ENCODE measurements around the gene KIAA0825. TPM values are rescaled to one million over a fixed set of nuclear protein-coding genes. Genes with fewer than 3 reads are reported as not detected.

KIAA0825 gene
- total RNA-seq, 4 donors from 2014 or later, result 2.5 to 9.3 (median 5.3) TPM

DNA sequence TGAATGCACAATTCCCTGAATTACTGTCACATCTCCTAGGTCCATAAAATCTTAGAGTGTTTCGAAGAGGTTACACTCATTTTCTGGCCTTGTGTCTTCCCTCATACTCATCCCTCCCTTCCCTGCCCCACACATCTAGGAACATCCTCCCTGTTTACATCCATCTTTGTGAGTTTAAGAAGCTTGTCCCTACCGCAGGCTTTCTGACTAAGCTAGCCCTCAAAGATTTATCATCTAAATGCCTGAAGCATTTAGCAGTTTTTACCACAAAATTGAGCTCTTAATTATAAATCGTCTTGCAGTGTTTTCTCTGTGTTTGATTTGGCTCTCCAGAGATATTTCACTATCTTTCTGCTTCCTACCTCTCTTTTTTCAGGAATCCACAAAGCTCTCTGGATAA lies 374.8 kb downstream of the KIAA0825 start:
- TF ChIP-seq, protein P1, sequence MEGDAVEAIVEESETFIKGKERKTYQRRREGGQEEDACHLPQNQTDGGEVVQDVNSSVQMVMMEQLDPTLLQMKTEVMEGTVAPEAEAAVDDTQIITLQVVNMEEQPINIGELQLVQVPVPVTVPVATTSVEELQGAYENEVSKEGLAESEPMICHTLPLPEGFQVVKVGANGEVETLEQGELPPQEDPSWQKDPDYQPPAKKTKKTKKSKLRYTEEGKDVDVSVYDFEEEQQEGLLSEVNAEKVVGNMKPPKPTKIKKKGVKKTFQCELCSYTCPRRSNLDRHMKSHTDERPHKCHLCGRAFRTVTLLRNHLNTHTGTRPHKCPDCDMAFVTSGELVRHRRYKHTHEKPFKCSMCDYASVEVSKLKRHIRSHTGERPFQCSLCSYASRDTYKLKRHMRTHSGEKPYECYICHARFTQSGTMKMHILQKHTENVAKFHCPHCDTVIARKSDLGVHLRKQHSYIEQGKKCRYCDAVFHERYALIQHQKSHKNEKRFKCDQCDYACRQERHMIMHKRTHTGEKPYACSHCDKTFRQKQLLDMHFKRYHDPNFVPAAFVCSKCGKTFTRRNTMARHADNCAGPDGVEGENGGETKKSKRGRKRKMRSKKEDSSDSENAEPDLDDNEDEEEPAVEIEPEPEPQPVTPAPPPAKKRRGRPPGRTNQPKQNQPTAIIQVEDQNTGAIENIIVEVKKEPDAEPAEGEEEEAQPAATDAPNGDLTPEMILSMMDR (IDR thresholded peaks at IDR 0.05), result no peak
- DNase-seq (ENCODE audit: low spot score), result no peak
- no peak for ATAC-seq (ENCODE audit: low FRiP score)

DNA sequence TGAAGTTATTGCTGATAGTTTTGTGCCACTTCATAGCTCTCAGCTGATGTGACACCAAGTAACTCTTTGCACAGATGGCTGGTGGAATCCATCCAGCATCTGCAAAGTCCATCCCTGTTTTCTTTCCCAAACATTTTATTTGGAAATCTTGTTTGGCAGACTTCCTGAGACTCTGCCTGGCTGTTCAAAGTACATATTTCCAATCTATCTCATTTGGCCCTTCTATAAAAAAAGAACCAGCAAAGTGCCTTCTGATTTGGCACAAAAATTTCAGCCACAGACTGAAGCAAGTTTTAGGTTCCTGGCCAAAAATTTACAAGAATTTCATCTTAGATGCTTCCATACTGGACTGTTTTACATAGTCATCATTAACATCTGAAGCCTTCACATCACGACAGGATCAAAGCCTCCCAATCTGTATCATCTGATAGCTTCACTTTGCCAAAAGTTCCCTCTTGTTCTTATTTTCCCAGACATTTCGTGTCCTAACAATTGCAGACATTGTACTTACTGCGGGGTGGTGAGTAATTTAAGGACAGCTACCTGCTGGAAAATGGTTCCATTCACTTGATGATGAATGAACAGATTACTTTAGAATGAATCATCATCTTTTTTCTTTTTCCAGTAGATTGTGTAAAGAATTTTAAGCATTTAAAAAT lies 377.3 kb downstream of the KIAA0825 start:
- ATAC-seq (ENCODE audit: low FRiP score), result peak; percentile 55
- TF ChIP-seq, protein P1 (IDR thresholded peaks at IDR 0.05), result no peak
- no peak for DNase-seq (ENCODE audit: low spot score)

DNA sequence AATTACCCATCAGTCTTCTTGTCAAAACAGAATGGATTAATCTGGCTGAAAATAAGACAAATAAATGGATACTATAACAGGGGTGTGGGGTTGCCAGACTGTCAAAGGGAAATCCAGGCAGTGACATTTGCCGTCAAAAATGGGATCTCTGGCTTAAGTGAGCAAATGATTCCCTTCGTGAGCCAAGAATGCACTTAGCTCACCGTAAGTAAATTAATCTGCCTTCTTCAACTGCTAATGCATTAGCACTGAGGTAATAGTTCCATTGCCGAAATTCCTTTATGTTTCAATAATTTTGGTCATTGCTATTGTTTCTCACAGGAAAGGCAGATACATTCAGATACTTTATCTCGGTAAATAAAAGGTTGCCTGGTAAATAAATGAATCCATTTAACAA lies 377.8 kb downstream of the KIAA0825 start:
- peak; percentile 49 for ATAC-seq (ENCODE audit: low FRiP score)
- DNase-seq (ENCODE audit: low spot score), result no peak
- TF ChIP-seq, protein P1 (IDR thresholded peaks at IDR 0.05), result no peak

DNA sequence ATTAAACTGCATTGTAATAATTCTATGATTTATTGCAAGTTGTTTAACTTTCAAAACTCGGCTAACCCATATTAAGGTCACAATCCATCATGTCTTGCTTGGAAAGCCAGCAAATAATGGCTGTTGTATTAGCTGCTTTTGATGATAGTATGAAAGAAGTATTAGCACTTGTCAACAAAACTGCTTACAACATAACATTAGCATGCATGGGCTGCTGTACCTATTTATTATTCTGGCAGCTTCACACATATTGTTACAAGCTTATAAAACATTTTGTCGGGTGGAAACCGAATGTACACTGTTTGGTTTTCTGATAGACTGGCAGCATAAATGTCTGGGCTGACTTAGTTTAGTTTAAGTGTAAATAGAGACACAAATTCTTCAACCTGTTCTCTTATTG lies 378.3 kb downstream of the KIAA0825 start:
- no peak for ATAC-seq (ENCODE audit: low FRiP score)
- TF ChIP-seq, protein P1 (IDR thresholded peaks at IDR 0.05), result no peak
- DNase-seq (ENCODE audit: low spot score), result no peak

DNA sequence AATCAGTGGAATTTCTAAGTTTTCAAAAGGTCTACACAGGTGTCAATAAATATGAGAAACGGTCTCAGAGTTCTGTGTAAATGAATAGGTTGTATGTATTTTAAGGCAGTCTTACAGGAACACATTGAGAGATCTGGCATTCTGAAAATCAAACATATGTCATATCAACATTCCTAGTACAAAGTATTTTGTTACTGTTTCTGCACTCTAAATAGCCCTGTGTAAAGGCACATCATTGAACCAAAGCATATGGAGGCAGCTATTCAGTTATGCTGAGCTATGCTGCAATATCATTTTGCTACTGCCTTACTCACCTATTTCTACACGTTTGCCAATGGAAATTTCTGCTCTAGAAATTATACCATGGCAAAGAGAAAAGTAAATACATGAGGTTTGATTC lies 379.1 kb downstream of the KIAA0825 start:
- TF ChIP-seq, protein P1 (IDR thresholded peaks at IDR 0.05), result no peak
- no peak for DNase-seq (ENCODE audit: low spot score)
- no peak for ATAC-seq (ENCODE audit: low FRiP score)

DNA sequence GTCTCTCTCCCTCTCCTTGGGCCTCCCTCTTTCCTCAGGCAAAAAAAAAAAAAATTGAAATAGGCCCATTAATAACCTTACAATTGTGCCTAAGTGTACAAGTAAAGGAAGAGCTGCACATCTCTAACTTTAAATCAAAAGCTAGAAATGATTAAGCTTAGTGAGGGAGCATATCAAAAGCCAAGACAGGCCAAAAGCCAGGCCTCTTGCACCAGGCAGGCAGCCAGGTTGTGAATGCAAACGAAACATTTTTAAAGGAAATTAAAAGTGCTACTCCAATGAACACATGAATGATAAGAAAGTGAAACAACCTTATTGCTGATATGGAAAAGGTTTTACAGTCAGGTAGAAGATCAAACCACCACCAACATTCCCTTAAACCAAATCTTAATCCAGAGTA lies 383.4 kb downstream of the KIAA0825 start:
- no peak for DNase-seq (ENCODE audit: low spot score)
- TF ChIP-seq, protein P1 (IDR thresholded peaks at IDR 0.05), result no peak
- ATAC-seq (ENCODE audit: low FRiP score), result no peak

DNA sequence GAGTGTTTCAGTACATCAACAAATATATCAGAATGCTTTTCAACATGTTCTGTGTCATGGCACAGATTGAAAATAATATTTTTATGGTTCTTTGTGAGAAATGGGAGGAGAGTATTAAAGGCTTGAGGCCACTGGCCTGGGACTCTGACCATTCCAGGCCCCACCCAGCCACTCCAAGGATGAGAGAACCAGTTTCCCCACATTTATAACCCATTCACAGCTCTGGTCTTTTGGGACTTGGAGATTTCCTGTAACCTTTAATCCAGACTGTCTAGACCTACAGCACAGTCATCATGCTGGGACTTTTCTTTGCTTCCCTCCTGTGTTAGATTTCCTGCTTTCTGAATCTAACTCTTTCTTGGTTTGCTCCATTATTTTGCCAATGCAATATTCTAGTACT lies 389.6 kb downstream of the KIAA0825 start:
- TF ChIP-seq, protein P1 (IDR thresholded peaks at IDR 0.05), result no peak
- ATAC-seq (ENCODE audit: low FRiP score), result no peak
- no peak for DNase-seq (ENCODE audit: low spot score)

All from omental fat pad (tissue), 4 donors.